ENCODE data around the gene CLDN1.

CLDN1 gene

GRCh38 chr3:190330936-190331734, 8.9 kb upstream of the CLDN1 start:
- no peak for DNase-seq (ENCODE audit: low read depth in 2 of 2)

GRCh38 chr3:190326930-190327329, 4.7 kb upstream of the CLDN1 start:
- DNase-seq (ENCODE audit: low read depth in 2 of 2), result peak; percentile 56 to 69

GRCh38 chr3:190326361-190326760, 4.1 kb upstream of the CLDN1 start:
- no peak for DNase-seq (ENCODE audit: low read depth in 2 of 2)

- no peak for DNase-seq (ENCODE audit: low read depth in 2 of 2)
Observed at GRCh38 chr3:190325923-190326322, 3.7 kb upstream of the CLDN1 start.

- DNase-seq (ENCODE audit: low read depth in 2 of 2), result no peak
Observed at GRCh38 chr3:190323246-190323626, 990 bp upstream of the CLDN1 start.

GRCh38 chr3:190322604-190323245, 479 bp upstream of the CLDN1 start:
- no peak for DNase-seq (ENCODE audit: low read depth in 2 of 2)

GRCh38 chr3:190320594-190321362, 1.5 kb downstream of the CLDN1 start:
- DNase-seq (ENCODE audit: low read depth in 2 of 2), result no peak

GRCh38 chr3:190319660-190320059, 2.6 kb downstream of the CLDN1 start:
- no peak for DNase-seq (ENCODE audit: low read depth in 2 of 2)

- no peak for DNase-seq (ENCODE audit: low read depth in 2 of 2)
Observed at GRCh38 chr3:190318666-190319065, 3.6 kb downstream of the CLDN1 start.

GRCh38 chr3:190314741-190315140, 7.5 kb downstream of the CLDN1 start:
- no peak for DNase-seq (ENCODE audit: low read depth in 2 of 2)

- no peak for DNase-seq (ENCODE audit: low read depth in 2 of 2)
Observed at GRCh38 chr3:190309414-190309813, 12.8 kb downstream of the CLDN1 start.

- DNase-seq (ENCODE audit: low read depth in 2 of 2), result no peak
Observed at GRCh38 chr3:190308154-190308553, 14.1 kb downstream of the CLDN1 start.

GRCh38 chr3:190307164-190307545, 15.1 kb downstream of the CLDN1 start:
- no peak for DNase-seq (ENCODE audit: low read depth in 2 of 2)

- peak; percentile 20 to 36 for DNase-seq (ENCODE audit: low read depth in 2 of 2)
Observed at GRCh38 chr3:190306513-190307163, 15.6 kb downstream of the CLDN1 start.

GRCh38 chr3:190306026-190306425, 16.2 kb downstream of the CLDN1 start:
- no peak for DNase-seq (ENCODE audit: low read depth in 2 of 2)

- no peak for DNase-seq (ENCODE audit: low read depth in 2 of 2)
Observed at GRCh38 chr3:190305406-190305805, 16.8 kb downstream of the CLDN1 start.

GRCh38 chr3:190303884-190304283, 18.4 kb downstream of the CLDN1 start:
- DNase-seq (ENCODE audit: low read depth in 2 of 2), result no peak

GRCh38 chr3:190302212-190302867, 19.9 kb downstream of the CLDN1 start:
- DNase-seq (ENCODE audit: low read depth in 2 of 2), result no peak

- no peak for DNase-seq (ENCODE audit: low read depth in 2 of 2)
Observed at GRCh38 chr3:190301591-190301990, 20.7 kb downstream of the CLDN1 start.

GRCh38 chr3:190299969-190300368, 22.3 kb downstream of the CLDN1 start:
- no peak for DNase-seq (ENCODE audit: low read depth in 2 of 2)

GRCh38 chr3:190294030-190294429, 28.2 kb downstream of the CLDN1 start:
- no peak for DNase-seq (ENCODE audit: low read depth in 2 of 2)

GRCh38 chr3:190293621-190294020, 28.6 kb downstream of the CLDN1 start:
- no peak for DNase-seq (ENCODE audit: low read depth in 2 of 2)

All from fibroblast of skin of left quadriceps (primary cell).